ENCODE measurements around the gene FADS2. TPM values are rescaled to one million over a fixed set of nuclear protein-coding genes. Genes with fewer than 3 reads are reported as not detected.

The FADS2 gene
- polyA plus RNA-seq, 2 donors, result 5.1 to 8.7 TPM

DNA sequence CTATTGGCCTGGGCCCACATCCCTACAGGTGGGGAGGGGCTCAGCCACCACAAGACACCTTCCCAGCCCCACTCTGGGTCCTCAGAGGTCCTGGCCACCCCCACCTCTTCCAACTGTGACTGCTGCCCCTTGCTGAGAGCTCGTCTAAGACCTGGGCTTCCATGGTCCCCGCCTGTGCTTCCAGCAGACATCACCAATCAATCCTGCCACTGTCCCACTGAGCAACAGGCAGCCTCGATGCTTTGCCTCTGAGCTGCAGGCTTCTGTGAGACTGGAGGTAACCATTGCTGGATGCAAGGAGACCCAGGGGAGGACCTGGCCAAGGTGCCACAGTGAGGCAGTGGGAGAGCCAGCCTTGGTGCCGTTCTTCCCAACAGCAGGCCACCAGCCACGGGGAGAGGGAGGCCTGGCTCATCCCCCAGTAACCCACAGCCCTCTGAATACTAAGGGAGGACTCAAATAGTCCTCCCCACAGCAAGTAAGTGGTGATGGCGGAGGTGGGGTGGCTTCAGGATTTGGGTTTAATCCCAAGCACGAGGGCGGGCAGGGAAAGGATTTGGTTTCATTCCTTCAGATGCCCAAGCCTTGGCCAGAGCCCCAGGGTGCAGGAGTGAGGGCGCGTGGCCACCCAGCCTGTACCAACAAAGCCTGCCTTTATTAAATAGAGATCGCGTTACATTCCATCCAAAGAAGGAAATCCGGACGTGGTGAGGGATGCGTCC lies 68.7 kb downstream of the FADS2 start:
- WGBS, 2 donors, result 64 to 67% methylated on average over 15 of the region's 15 CpGs

DNA sequence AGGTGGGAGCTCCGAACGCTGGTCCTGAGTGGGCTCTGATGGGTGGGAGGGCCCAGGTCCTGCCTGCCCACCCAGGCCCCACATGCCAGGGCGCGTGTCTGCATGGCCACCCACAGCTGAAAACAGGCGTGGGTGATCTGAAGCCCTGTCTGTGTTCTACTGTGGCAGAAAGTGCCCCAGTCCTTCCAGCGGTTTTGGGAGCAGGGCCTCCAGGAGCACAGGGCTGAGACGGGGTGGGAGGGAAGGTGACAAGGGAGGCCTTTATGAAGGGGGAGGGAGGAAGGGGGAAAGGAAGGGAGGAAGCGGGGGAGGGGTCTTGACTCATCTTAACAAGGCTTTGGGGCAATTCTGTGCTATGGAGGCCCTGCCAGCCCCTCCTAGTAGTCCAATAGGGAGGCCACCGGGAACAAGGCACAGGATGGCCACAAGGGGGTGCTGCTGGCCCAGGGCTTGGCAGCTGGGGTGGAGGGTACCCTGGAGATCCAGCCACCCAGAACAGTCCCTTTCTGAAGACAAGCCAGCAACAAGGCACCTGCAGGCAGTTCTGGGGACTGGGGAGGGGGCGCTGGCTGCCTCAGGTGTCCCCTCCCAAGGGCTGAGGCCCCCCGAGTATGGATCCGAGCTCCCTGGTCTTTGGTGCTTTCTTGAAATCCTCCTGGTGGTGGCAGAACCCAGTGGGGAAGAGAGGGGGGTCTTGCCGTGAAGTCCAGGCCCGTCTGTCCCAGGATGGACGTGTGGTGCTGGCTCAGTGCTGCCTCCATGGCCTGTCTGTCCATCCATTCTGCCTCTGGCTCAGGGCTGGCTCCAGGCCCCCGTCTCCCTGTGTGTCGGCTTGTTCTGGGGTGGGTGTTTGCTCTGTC lies 69.5 kb downstream of the FADS2 start:
- H3K4me1 ChIP-seq (ENCODE audit: control insufficient read depth in 2 of 2, insufficient read depth in 2 of 2, low read length in 1 of 2), result peaks cover 0 to 2% of the 10 kb centered on the region in 2 donors
- 60 to 65% methylated on average over 16 to 17 of the region's 17 CpGs for WGBS, 2 donors
- H3K36me3 ChIP-seq (ENCODE audit: control insufficient read depth in 2 of 2, insufficient read depth in 2 of 2, low read length in 1 of 2), result no peaks in the 10 kb centered on the region
- no peak overlapping the region for H3K4me3 ChIP-seq (ENCODE audit: low read depth in 1 of 2, low read length in 2 of 2)
- H3K27ac ChIP-seq (ENCODE audit: low read depth in 2 of 2, low read length in 1 of 2), result no peak overlapping the region
- H3K27me3 ChIP-seq (ENCODE audit: control insufficient read depth in 1 of 2, insufficient read depth in 2 of 2, low read length in 2 of 2), result no peaks in the 10 kb centered on the region
- no peaks in the 10 kb centered on the region for H3K9me3 ChIP-seq (ENCODE audit: control insufficient read depth in 2 of 2, insufficient read depth in 1 of 2, low read depth in 1 of 2, low read length in 1 of 2)

More for the DNA sequence above, 68.7 kb downstream of the FADS2 start:
- Histone ChIP-seq H3K4me1 (ENCODE audit: control insufficient read depth in 2 of 2, insufficient read depth in 2 of 2, low read length in 1 of 2) (peaks cover 0 to 2% of the 10 kb centered on the region in 2 donors), H3K9me3 (ENCODE audit: control insufficient read depth in 2 of 2, insufficient read depth in 1 of 2, low read depth in 1 of 2, low read length in 1 of 2) (no peaks in the 10 kb centered on the region), H3K27ac (ENCODE audit: low read depth in 2 of 2, low read length in 1 of 2) (no peak overlapping the region), H3K27me3 (ENCODE audit: control insufficient read depth in 1 of 2, insufficient read depth in 2 of 2, low read length in 2 of 2) (no peaks in the 10 kb centered on the region), H3K4me3 (ENCODE audit: low read depth in 1 of 2, low read length in 2 of 2) (no peak overlapping the region), H3K36me3 (ENCODE audit: control insufficient read depth in 2 of 2, insufficient read depth in 2 of 2, low read length in 1 of 2) (no peaks in the 10 kb centered on the region)

GRCh38 chr11:61898247-61898582 lies 70.1 kb downstream of the FADS2 start:
- Histone ChIP-seq H3K27me3 (ENCODE audit: control insufficient read depth in 1 of 2, insufficient read depth in 2 of 2, low read length in 2 of 2) (no peaks in the 10 kb centered on the region), H3K9me3 (ENCODE audit: control insufficient read depth in 2 of 2, insufficient read depth in 1 of 2, low read depth in 1 of 2, low read length in 1 of 2) (no peaks in the 10 kb centered on the region), H3K36me3 (ENCODE audit: control insufficient read depth in 2 of 2, insufficient read depth in 2 of 2, low read length in 1 of 2) (no peaks in the 10 kb centered on the region), H3K4me3 (ENCODE audit: low read depth in 1 of 2, low read length in 2 of 2) (no peak overlapping the region), H3K4me1 (ENCODE audit: control insufficient read depth in 2 of 2, insufficient read depth in 2 of 2, low read length in 1 of 2) (peaks cover 0 to 2% of the 10 kb centered on the region in 2 donors), H3K27ac (ENCODE audit: low read depth in 2 of 2, low read length in 1 of 2) (no peak overlapping the region)
- WGBS, 2 donors, result 62 to 74% methylated on average over 9 of the region's 9 CpGs

- H3K27me3 ChIP-seq (ENCODE audit: control insufficient read depth in 1 of 2, insufficient read depth in 2 of 2, low read length in 2 of 2), result no peaks in the 10 kb centered on the region
- H3K27ac ChIP-seq (ENCODE audit: low read depth in 2 of 2, low read length in 1 of 2), result peak overlapping the region in 1 of 2 donors; percentile 4
- no peaks in the 10 kb centered on the region for H3K9me3 ChIP-seq (ENCODE audit: control insufficient read depth in 2 of 2, insufficient read depth in 1 of 2, low read depth in 1 of 2, low read length in 1 of 2)
- H3K4me3 ChIP-seq (ENCODE audit: low read depth in 1 of 2, low read length in 2 of 2), result no peak overlapping the region
- H3K36me3 ChIP-seq (ENCODE audit: control insufficient read depth in 2 of 2, insufficient read depth in 2 of 2, low read length in 1 of 2), result no peaks in the 10 kb centered on the region
- 41 to 45% methylated on average over 27 of the region's 27 CpGs for WGBS, 2 donors
- peaks cover 0 to 2% of the 10 kb centered on the region in 2 donors for H3K4me1 ChIP-seq (ENCODE audit: control insufficient read depth in 2 of 2, insufficient read depth in 2 of 2, low read length in 1 of 2)
Observed at GRCh38 chr11:61899146-61899841, 71.2 kb downstream of the FADS2 start.

DNA sequence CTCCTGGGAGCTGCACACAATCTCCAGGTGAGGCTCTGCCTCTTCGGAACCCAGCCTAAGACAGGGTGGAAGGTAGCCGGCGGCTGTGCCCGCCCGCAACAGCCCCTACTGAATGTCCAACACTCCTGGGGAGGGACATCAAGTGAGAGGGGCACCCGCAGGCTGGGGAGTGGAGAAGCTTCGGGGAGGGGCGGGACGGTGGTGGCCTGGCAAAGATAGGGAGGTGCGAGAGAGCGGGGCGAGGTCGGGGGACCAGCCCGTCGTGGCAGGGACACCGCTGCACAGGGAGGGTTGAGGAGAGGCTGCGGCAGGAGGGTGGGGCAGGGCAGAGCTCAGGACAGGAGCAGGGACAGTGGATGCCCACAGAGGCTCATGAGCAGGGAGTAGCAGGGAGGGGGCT lies 72.2 kb downstream of the FADS2 start:
- no peak overlapping the region for H3K4me3 ChIP-seq (ENCODE audit: low read depth in 1 of 2, low read length in 2 of 2)
- H3K27me3 ChIP-seq (ENCODE audit: control insufficient read depth in 1 of 2, insufficient read depth in 2 of 2, low read length in 2 of 2), result no peaks in the 10 kb centered on the region
- H3K4me1 ChIP-seq (ENCODE audit: control insufficient read depth in 2 of 2, insufficient read depth in 2 of 2, low read length in 1 of 2), result peaks cover 0 to 2% of the 10 kb centered on the region in 2 donors
- H3K36me3 ChIP-seq (ENCODE audit: control insufficient read depth in 2 of 2, insufficient read depth in 2 of 2, low read length in 1 of 2), result no peaks in the 10 kb centered on the region
- 89 to 90% methylated on average over 17 of the region's 17 CpGs for WGBS, 2 donors
- H3K27ac ChIP-seq (ENCODE audit: low read depth in 2 of 2, low read length in 1 of 2), result no peak overlapping the region
- no peaks in the 10 kb centered on the region for H3K9me3 ChIP-seq (ENCODE audit: control insufficient read depth in 2 of 2, insufficient read depth in 1 of 2, low read depth in 1 of 2, low read length in 1 of 2)

DNA sequence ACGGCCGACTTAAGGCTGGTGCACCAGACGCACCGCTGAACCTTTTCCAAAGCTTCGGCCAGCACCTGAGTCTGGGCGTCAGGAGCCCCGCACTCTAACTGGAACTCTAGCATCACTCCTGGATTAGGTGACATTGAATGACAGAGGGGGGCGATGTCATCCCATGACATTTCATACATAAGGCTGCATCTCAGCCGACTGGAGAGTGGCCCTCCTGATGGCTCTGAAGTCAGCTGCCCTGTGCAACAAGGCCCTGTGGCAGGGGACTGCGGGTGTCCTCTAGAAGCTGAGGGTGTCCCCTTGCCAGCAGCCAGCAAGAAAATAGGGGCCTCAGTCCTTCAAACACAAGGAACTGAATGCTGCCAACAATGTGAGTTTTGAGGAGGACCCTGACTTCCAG lies 73.3 kb downstream of the FADS2 start:
- Histone ChIP-seq H3K4me3 (ENCODE audit: low read depth in 1 of 2, low read length in 2 of 2) (no peak overlapping the region), H3K27me3 (ENCODE audit: control insufficient read depth in 1 of 2, insufficient read depth in 2 of 2, low read length in 2 of 2) (no peaks in the 10 kb centered on the region), H3K36me3 (ENCODE audit: control insufficient read depth in 2 of 2, insufficient read depth in 2 of 2, low read length in 1 of 2) (no peaks in the 10 kb centered on the region), H3K4me1 (ENCODE audit: control insufficient read depth in 2 of 2, insufficient read depth in 2 of 2, low read length in 1 of 2) (peaks cover 0 to 2% of the 10 kb centered on the region in 2 donors), H3K27ac (ENCODE audit: low read depth in 2 of 2, low read length in 1 of 2) (no peak overlapping the region), H3K9me3 (ENCODE audit: control insufficient read depth in 2 of 2, insufficient read depth in 1 of 2, low read depth in 1 of 2, low read length in 1 of 2) (no peaks in the 10 kb centered on the region)
- 89 to 90% methylated on average over 10 of the region's 10 CpGs for WGBS, 2 donors

DNA sequence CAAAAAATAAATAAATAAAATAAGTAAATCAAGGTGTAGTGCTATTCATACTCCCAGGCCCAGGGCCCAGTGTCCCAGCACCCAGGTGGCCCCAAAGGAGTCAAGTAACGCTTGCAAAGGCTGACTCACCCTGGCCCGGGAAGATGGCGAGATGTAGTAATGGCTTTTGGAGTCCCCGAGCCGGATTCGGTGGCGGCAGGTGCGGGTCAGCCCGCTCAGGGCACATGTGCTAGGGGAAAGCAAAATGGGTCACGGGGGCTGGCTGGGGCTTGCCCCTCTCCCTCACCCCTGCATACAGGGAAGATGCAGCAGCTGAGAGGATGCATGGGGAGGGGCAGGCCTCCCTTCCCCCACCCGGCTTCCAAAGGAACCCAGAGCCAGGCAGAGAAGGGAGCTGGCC lies 74.2 kb downstream of the FADS2 start:
- H3K9me3 ChIP-seq (ENCODE audit: control insufficient read depth in 2 of 2, insufficient read depth in 1 of 2, low read depth in 1 of 2, low read length in 1 of 2), result no peaks in the 10 kb centered on the region
- H3K4me1 ChIP-seq (ENCODE audit: control insufficient read depth in 2 of 2, insufficient read depth in 2 of 2, low read length in 1 of 2), result peaks cover 0 to 2% of the 10 kb centered on the region in 2 donors
- H3K36me3 ChIP-seq (ENCODE audit: control insufficient read depth in 2 of 2, insufficient read depth in 2 of 2, low read length in 1 of 2), result no peaks in the 10 kb centered on the region
- no peak overlapping the region for H3K4me3 ChIP-seq (ENCODE audit: low read depth in 1 of 2, low read length in 2 of 2)
- no peaks in the 10 kb centered on the region for H3K27me3 ChIP-seq (ENCODE audit: control insufficient read depth in 1 of 2, insufficient read depth in 2 of 2, low read length in 2 of 2)
- WGBS, 2 donors, result 89% methylated on average over 11 of the region's 11 CpGs
- H3K27ac ChIP-seq (ENCODE audit: low read depth in 2 of 2, low read length in 1 of 2), result no peak overlapping the region

DNA sequence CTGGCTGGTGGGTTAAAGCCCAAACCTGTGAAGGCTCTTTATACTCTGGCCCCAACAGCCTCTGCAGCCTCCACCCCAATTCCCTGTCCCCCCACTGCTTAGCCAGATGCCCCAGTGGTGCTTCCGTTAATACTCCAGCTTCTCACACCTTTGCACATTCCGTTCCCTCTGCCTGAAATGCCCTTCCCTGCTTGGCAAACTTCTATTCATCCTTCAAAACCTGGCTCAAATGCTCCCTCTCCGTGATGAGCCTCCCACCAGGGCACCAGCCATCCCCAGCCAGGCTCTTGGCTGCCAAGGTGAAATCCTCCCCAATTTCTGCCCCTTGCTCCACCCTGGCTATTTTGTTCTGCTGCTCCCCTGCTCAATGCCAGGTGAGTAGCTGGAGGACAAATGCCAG lies 75.7 kb downstream of the FADS2 start:
- Histone ChIP-seq H3K27ac (ENCODE audit: low read depth in 2 of 2, low read length in 1 of 2) (no peak overlapping the region), H3K36me3 (ENCODE audit: control insufficient read depth in 2 of 2, insufficient read depth in 2 of 2, low read length in 1 of 2) (no peaks in the 10 kb centered on the region), H3K4me3 (ENCODE audit: low read depth in 1 of 2, low read length in 2 of 2) (no peak overlapping the region), H3K27me3 (ENCODE audit: control insufficient read depth in 1 of 2, insufficient read depth in 2 of 2, low read length in 2 of 2) (no peaks in the 10 kb centered on the region), H3K9me3 (ENCODE audit: control insufficient read depth in 2 of 2, insufficient read depth in 1 of 2, low read depth in 1 of 2, low read length in 1 of 2) (no peaks in the 10 kb centered on the region), H3K4me1 (ENCODE audit: control insufficient read depth in 2 of 2, insufficient read depth in 2 of 2, low read length in 1 of 2) (peaks cover 0 to 2% of the 10 kb centered on the region in 2 donors)
- WGBS, 2 donors, result 87 to 88% methylated on average over 3 of the region's 3 CpGs

DNA sequence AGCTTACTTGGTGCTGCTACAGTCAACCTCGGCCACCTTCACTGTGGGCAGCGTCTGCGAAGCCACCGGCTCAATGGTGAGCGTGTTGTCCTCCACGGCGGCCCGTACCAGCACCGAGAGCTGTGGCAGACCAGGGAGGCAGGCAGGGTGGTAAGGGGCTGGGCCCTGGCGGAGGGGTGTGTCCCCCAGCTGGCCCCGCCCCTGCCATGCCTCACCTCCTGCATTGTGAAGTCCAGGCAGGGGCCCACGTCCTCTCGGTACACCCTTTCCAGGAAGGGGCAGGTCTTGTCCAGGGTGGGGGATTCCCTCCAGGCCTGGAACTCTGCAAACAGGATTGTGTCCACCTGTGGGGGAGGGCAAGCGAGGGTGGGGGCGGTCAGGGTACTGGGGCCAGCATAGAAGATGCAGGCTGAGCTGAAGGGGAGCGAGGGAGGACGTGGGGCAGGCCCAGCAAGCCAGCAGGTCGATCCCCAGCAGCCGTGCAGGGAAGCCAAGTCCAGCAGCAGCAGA lies 76.5 kb downstream of the FADS2 start:
- Histone ChIP-seq H3K36me3 (ENCODE audit: control insufficient read depth in 2 of 2, insufficient read depth in 2 of 2, low read length in 1 of 2) (no peaks in the 10 kb centered on the region), H3K9me3 (ENCODE audit: control insufficient read depth in 2 of 2, insufficient read depth in 1 of 2, low read depth in 1 of 2, low read length in 1 of 2) (no peaks in the 10 kb centered on the region), H3K4me1 (ENCODE audit: control insufficient read depth in 2 of 2, insufficient read depth in 2 of 2, low read length in 1 of 2) (no peaks in the 10 kb centered on the region), H3K27ac (ENCODE audit: low read depth in 2 of 2, low read length in 1 of 2) (no peak overlapping the region), H3K27me3 (ENCODE audit: control insufficient read depth in 1 of 2, insufficient read depth in 2 of 2, low read length in 2 of 2) (no peaks in the 10 kb centered on the region), H3K4me3 (ENCODE audit: low read depth in 1 of 2, low read length in 2 of 2) (no peak overlapping the region)
- WGBS, 2 donors, result 49 to 52% methylated on average over 19 of the region's 19 CpGs

Data from esophagus (tissue), 2 donors.